HepG2 (cell line): ENCODE results near the gene HDAC5. TPM values are rescaled to one million over a fixed set of nuclear protein-coding genes. Genes with fewer than 3 reads are reported as not detected.

Source experiments
- AHR ChIP-seq: IDR thresholded peaks from 2 replicates; pipeline ENCODE4 v1.6.1; 2018; ENCODE audit warnings: missing genetic modification reagents, missing compliant biosample characterization
- BRCA1 ChIP-seq: sonication (generic); formaldehyde crosslinking; IDR thresholded peaks from 2 replicates; pipeline ENCODE4 v1.4.0; 2020; ENCODE audit warnings: missing genetic modification reagents
- CBFB ChIP-seq: sonication (generic); formaldehyde crosslinking; IDR thresholded peaks from 2 replicates; pipeline ENCODE4 v1.4.0; 2020; ENCODE audit warnings: missing genetic modification reagents
- CEBPG ChIP-seq: IDR thresholded peaks from 2 replicates; pipeline ENCODE4 v1.6.1; 2016
- CENPT ChIP-seq: sonication (generic); formaldehyde crosslinking; IDR thresholded peaks from 2 replicates; pipeline ENCODE4 v1.8.0; 2022; ENCODE audit warnings: low read depth, mild to moderate bottlenecking, moderate library complexity, missing genetic modification reagents
- ESRRA ChIP-seq: sonication (generic); formaldehyde crosslinking; IDR thresholded peaks from 2 replicates; pipeline ENCODE4 v1.5.1; 2020; ENCODE audit warnings: mild to moderate bottlenecking, low read depth, missing genetic modification reagents
- HHEX ChIP-seq: IDR thresholded peaks from 2 replicates; pipeline ENCODE4 v1.6.1; 2016; ENCODE audit warnings: control low read depth
- HIVEP1 ChIP-seq: sonication (generic); formaldehyde crosslinking; IDR thresholded peaks from 2 replicates; pipeline ENCODE4 v1.4.0; 2020; ENCODE audit warnings: mild to moderate bottlenecking, missing genetic modification reagents
- IRF2 ChIP-seq: IDR thresholded peaks from 2 replicates; pipeline ENCODE4 v1.6.1; 2018; ENCODE audit warnings: missing genetic modification reagents, missing compliant biosample characterization
- ISX ChIP-seq: sonication (generic); formaldehyde crosslinking; conservative IDR thresholded peaks from 2 replicates; pipeline ENCODE4 v1.5.0; 2020; ENCODE audit warnings: missing genetic modification reagents
- KDM4B ChIP-seq: sonication (generic); formaldehyde crosslinking; IDR thresholded peaks from 2 replicates; pipeline ENCODE4 v1.4.0; 2020; ENCODE audit warnings: missing genetic modification reagents
- MED13 ChIP-seq: sonication (generic); formaldehyde crosslinking; IDR thresholded peaks from 2 replicates; pipeline ENCODE4 v1.5.0; 2020; ENCODE audit warnings: missing genetic modification reagents
- MTA3 ChIP-seq: sonication (generic); formaldehyde crosslinking; IDR thresholded peaks from 2 replicates; pipeline ENCODE4 v1.4.0; 2020; ENCODE audit warnings: missing genetic modification reagents
- MXD4 ChIP-seq: IDR thresholded peaks from 2 replicates; pipeline ENCODE4 v1.6.1; 2016; ENCODE audit warnings: mild to moderate bottlenecking, missing biosample characterization, missing genetic modification reagents
- MYPOP ChIP-seq: sonication (generic); formaldehyde crosslinking; IDR thresholded peaks from 2 replicates; pipeline ENCODE4 v1.8.1; 2023; ENCODE audit warnings: mild to moderate bottlenecking, moderate library complexity, missing genetic modification reagents
- RFX5 ChIP-seq: IDR thresholded peaks from 2 replicates; pipeline ENCODE4 v1.6.1; 2011; ENCODE audit warnings: low read depth, low read length, improper control_type of control experiment
- RNF219 ChIP-seq: sonication (generic); formaldehyde crosslinking; IDR thresholded peaks from 2 replicates; pipeline ENCODE4 v1.5.0; 2020; ENCODE audit warnings: mild to moderate bottlenecking, missing genetic modification reagents
- SAFB2 ChIP-seq: sonication (generic); formaldehyde crosslinking; IDR thresholded peaks from 2 replicates; pipeline ENCODE4 v1.5.1; 2020; ENCODE audit warnings: missing genetic modification reagents, low read depth, mild to moderate bottlenecking, borderline replicate concordance
- SMC3 ChIP-seq: IDR thresholded peaks from 2 replicates; pipeline ENCODE4 v1.6.1; 2011; ENCODE audit warnings: low read length, improper control_type of control experiment
- SPEN ChIP-seq: sonication (generic); formaldehyde crosslinking; IDR thresholded peaks from 2 replicates; pipeline ENCODE4 v1.5.1; 2020; ENCODE audit warnings: low read depth, mild to moderate bottlenecking, missing genetic modification reagents
- ZNF296 ChIP-seq: sonication (generic); formaldehyde crosslinking; conservative IDR thresholded peaks from 2 replicates; pipeline ENCODE4 v1.5.0; 2020; ENCODE audit warnings: mild to moderate bottlenecking, missing genetic modification reagents
- ZNF451 ChIP-seq: sonication (generic); formaldehyde crosslinking; IDR thresholded peaks from 2 replicates; pipeline ENCODE4 v1.5.0; 2020; ENCODE audit warnings: mild to moderate bottlenecking, missing genetic modification reagents
- ZNF562 ChIP-seq: sonication (generic); formaldehyde crosslinking; IDR thresholded peaks from 2 replicates; pipeline ENCODE4 v1.8.0; 2022; ENCODE audit warnings: missing genetic modification reagents, borderline replicate concordance
- ZNF567 ChIP-seq: sonication (generic); formaldehyde crosslinking; IDR thresholded peaks from 2 replicates; pipeline ENCODE4 v1.8.1; 2023; ENCODE audit warnings: mild to moderate bottlenecking, missing genetic modification reagents, borderline replicate concordance
- ZNF737 ChIP-seq: sonication (generic); formaldehyde crosslinking; IDR thresholded peaks from 2 replicates; pipeline ENCODE4 v1.5.0; 2020; ENCODE audit warnings: missing genetic modification reagents, mild to moderate bottlenecking, borderline replicate concordance
- ZNF883 ChIP-seq: sonication (generic); formaldehyde crosslinking; IDR thresholded peaks from 2 replicates; pipeline ENCODE4 v1.5.1; 2020; ENCODE audit warnings: mild to moderate bottlenecking, missing genetic modification reagents; ENCODE audit errors: not compliant biosample characterization
- ZSCAN30 ChIP-seq: sonication (generic); formaldehyde crosslinking; IDR thresholded peaks from 2 replicates; pipeline ENCODE4 v1.5.0; 2020; ENCODE audit warnings: mild to moderate bottlenecking, missing genetic modification reagents
- polyA plus RNA-seq, 8 experiments: library from polyadenylated mRNA; depleted of rRNA in 3 of 8; stranded (reverse) in 7 of 8; unstranded in 1 of 8; fragments of >200 nt; fragmentation: Illumina TruSeq in 4 of 8; extraction: Trizol in 4 of 8; gene quantifications; 2 replicates each; pipeline versions ENCODE4 v1.2.1 to v1.2.3, GENCODE V29; 2011 to 2016; ENCODE audit warnings: low read depth in 4 of 8, missing spikeins in 1 of 8, mixed read lengths in 1 of 8; ENCODE audit not compliant: insufficient read depth in 1 of 8
- total RNA-seq, 5 experiments: library from RNA; depleted of rRNA; stranded (reverse); fragments of >200 nt; fragmentation: Illumina TruSeq; extraction: Trizol; gene quantifications; 2 replicates each; pipeline ENCODE4 v1.2.3, GENCODE V29; 2016; ENCODE audit warnings: low read depth in 1 of 5
- TF ChIP-seq, protein P1 (sequence below): sonication (generic); formaldehyde crosslinking; IDR thresholded peaks from 2 replicates; pipeline ENCODE4 v1.8.1; 2023; ENCODE audit warnings: mild to moderate bottlenecking, inconsistent platforms, moderate library complexity, missing genetic modification reagents, borderline replicate concordance

The HDAC5 gene
- total and polyA plus RNA-seq, 2 of the 13 experiments (the other 11 are each of a cell fraction or from before 2014, with no cell fraction given): 46.4 to 85.4 TPM

DNA sequence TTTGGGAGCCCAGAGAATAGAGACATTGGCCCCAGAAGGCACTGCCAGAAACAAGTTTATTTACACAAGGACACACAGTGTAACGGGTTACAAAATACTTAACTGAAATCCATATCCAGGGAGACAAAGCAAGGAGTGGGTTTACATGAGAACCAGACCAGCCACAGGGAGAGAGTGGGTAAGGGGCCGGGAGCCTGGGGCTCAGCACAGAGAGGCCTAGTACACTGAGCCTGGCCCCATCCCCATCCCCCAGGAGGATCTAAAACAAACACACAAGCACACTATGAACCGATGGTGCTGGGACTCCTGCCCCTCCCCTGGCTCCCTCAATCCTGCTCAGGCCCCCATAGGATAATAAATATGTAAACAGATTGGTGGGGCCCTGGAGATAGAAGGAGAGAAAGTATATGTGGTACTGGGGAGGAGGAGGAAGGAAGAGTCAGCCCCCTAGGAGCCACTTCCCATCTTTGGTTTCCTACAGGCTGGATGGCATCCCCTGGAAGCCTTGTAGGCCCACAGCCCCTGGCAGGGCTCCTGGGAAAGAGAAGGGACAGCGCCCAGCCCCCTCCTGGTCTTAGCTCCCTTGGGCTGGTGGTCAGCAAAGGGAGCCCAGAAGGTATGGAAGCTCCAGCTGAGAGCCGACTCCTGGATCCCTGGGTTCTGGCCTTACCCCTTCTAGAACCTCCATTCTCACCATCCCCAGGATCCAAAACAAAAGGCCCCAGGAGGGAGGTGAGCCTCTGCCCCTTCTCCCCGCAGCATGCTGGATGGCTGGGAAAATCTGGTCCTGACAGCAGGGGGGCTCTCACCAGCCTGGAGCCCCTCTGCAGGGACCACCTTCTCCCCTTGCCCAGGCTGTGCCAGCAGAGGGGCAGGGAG, 46.5 kb downstream of the HDAC5 start (continued):
- TF ChIP-seq ZNF296 (no peak), RFX5 (no peak), ZNF567 (no peak), SMC3 (no peak), AHR (CRISPR knock-in tag) (no peak), HIVEP1 (CRISPR knock-in tag) (no peak), ISX (CRISPR knock-in tag) (no peak), MXD4 (CRISPR knock-in tag) (no peak), MTA3 (no peak), HHEX (CRISPR knock-in tag) (no peak), IRF2 (CRISPR knock-in tag) (no peak), MYPOP (CRISPR knock-in tag) (peak; percentile 71), ZSCAN30 (no peak), CEBPG (CRISPR knock-in tag) (no peak), KDM4B (CRISPR knock-in tag) (no peak), BRCA1 (CRISPR knock-in tag) (no peak), ZNF737 (CRISPR knock-in tag) (no peak), RNF219 (no peak), ZNF451 (CRISPR knock-in tag) (peak; percentile 48; the same call in 1 of the 2 replicates), SPEN (CRISPR knock-in tag) (no peak), ZNF883 (CRISPR knock-in tag) (no peak), ESRRA (CRISPR knock-in tag) (no peak), MED13 (CRISPR knock-in tag) (no peak), CENPT (CRISPR knock-in tag) (no peak), CBFB (CRISPR knock-in tag) (no peak), ZNF562 (CRISPR knock-in tag) (no peak), SAFB2 (CRISPR knock-in tag) (no peak)
- TF ChIP-seq, protein P1, sequence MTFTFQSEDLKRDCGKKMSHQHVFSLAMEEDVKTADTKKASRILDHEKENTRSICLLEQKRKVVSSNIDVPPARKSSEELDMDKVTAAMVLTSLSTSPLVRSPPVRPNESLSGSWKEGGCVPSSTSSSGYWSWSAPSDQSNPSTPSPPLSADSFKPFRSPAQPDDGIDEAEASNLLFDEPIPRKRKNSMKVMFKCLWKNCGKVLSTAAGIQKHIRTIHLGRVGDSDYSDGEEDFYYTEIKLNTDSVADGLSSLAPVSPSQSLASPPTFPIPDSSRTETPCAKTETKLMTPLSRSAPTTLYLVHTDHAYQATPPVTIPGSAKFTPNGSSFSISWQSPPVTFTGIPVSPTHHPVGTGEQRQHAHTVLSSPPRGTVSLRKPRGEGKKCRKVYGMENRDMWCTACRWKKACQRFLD (CRISPR knock-in tag): no peak
